Upper lobe of left lung (tissue), 6 donors: ENCODE results near the gene CRISPLD2. TPM values are rescaled to one million over a fixed set of nuclear protein-coding genes. Genes with fewer than 3 reads are reported as not detected.
A peak's percentile ranks its signal among the peaks of the same experiment; 100 is the strongest.

Experiments
- ATAC-seq, 2 donors: fragments of 200-7000 bp; cut with Tn5 transposase; one replicate each; pipeline ENCODE4 v1.9.1; 2022; ENCODE audit warnings: mild to moderate bottlenecking in 2 of 2, moderate library complexity in 2 of 2; ENCODE audit not compliant: low FRiP score in 2 of 2
- DNase-seq, 2 donors: peaks; one replicate each; pipeline ENCODE4 v3.0.0-alpha.2; 2019 to 2020
- H3K27ac ChIP-seq, 4 donors: fragments of 200-600 bp; sonication (generic); one replicate each; pipeline ENCODE4 v1.5.1; 2016 to 2019
- H3K27me3 ChIP-seq, 4 donors: fragments of 200-600 bp; sonication (generic); one replicate each; pipeline ENCODE4 v1.5.1; 2017 to 2019
- H3K36me3 ChIP-seq, 4 donors: fragments of 200-600 bp; sonication (generic); one replicate each; pipeline ENCODE4 v1.5.1; 2016 to 2019
- H3K4me1 ChIP-seq, 4 donors: fragments of 200-600 bp; sonication (generic); one replicate each; pipeline ENCODE4 v1.5.1; 2018 to 2019
- H3K4me3 ChIP-seq, 4 donors: fragments of 200-600 bp; sonication (generic); one replicate each; pipeline ENCODE4 v1.5.1; 2017 to 2019; ENCODE audit warnings: mild to moderate bottlenecking in 2 of 4, moderate library complexity in 1 of 4
- H3K9me3 ChIP-seq, 4 donors: fragments of 200-600 bp; sonication (generic); one replicate each; pipeline ENCODE4 v1.5.1; 2018 to 2019
- EP300 ChIP-seq, 4 donors: sonication (generic); formaldehyde crosslinking; IDR thresholded peaks; one replicate each; pipeline ENCODE4 v1.5.1; 2017; ENCODE audit warnings: antibody characterized with exemption in 4 of 4, control low read depth in 2 of 4
- POLR2A ChIP-seq, 4 donors: fragments of 450-650 bp; IDR thresholded peaks; one replicate each; pipeline ENCODE4 v1.5.1; 2016 to 2017; ENCODE audit warnings: antibody characterized with exemption in 4 of 4, mild to moderate bottlenecking in 2 of 4
- POLR2AphosphoS5 ChIP-seq, 2 donors: sonication (generic); formaldehyde crosslinking; IDR thresholded peaks; one replicate each; pipeline ENCODE4 v1.5.1; 2017; ENCODE audit warnings: antibody characterized with exemption in 2 of 2
- WGBS, 2 donors: methylation state at CpG; one replicate each; pipeline ENCODE4 v1.1.5; 2017 to 2018; 5-methylcytosine and 5-hydroxymethylcytosine counted together
- total RNA-seq, 6 donors: library from RNA; depleted of rRNA in 4 of 6; stranded (reverse); fragments of >200 nt in 4 of 6; gene quantifications; one replicate each; pipeline versions ENCODE4 v1.1.0 to v1.2.1, GENCODE V29; 2016 to 2021
- TF ChIP-seq, protein P1 (sequence below), 6 experiments: fragments of 450-650 bp in 4 of 6; fragments of 200-600 bp in 2 of 6; sonication (generic) in 2 of 6; IDR thresholded peaks; one replicate each; pipeline ENCODE4 v1.5.1; 2016 to 2019; ENCODE audit warnings: antibody characterized with exemption in 6 of 6
- donor health status: DM: no; HTN: no; CAD: no; lungs with moderate emphysema.
- donor health status: DM: no; HTN: yes; CAD: no; lungs with severe emphysema.

The CRISPLD2 gene
- total RNA-seq, 6 donors from 2014 or later: 30.2 to 109 (median 80.8) TPM

DNA sequence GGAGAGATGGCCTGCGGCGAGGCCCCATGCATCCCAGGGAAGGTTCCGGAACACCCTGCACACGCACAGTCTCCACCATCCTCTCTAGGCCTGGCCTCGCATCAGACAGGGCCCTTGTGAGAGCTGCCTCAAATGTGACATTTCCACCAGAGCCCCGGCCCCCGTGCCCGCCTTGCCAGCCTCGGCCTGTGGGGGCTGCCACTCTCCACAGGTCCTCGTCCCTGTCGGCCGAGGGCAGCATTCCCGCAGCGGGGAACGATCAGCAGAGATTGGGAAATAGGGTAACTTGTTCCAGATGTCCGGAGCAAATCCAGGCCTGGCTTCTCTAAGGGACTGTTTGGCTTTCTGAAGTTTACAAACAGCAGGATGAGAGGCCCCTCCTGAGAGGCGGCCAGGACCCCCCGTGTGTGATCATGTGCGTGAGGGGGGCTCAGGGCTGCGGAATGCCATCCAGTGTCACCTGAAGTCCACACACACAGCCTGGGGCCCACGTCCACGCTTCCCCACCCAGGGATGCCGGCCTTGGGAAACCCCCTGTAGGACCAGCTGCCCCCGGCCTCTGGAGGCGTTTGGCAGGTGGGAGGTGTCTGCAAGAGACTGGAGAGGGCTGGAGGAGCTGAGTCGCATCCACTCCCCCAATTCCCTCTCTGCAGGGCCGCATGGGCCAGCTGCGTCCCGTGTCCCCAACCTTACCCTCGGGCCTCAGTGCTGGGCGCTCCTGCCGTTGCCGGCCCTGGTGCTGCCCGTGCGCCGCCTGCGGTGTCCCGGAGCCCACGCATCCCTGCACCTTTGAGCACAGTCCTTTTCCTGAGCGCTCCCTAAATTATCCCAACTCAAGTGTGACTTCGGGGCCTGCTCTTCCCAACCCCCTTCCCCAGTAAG, 121.1 kb downstream of the CRISPLD2 start:
- 82 to 85% methylated on average over 15 to 40 of the region's 41 CpGs for WGBS, 2 donors
- Histone ChIP-seq H3K9me3 (no peaks in the 10 kb centered on the region), H3K4me3 (no peak overlapping the region), H3K27ac (no peak overlapping the region), H3K36me3 (no peaks in the 10 kb centered on the region), H3K27me3 (no peaks in the 10 kb centered on the region), H3K4me1 (no peaks in the 10 kb centered on the region)
- ATAC-seq (peak in 1 of 2 donors; percentile 74), DNase-seq (peak in 1 of 2 donors; percentile 78)
- TF ChIP-seq, protein P1, sequence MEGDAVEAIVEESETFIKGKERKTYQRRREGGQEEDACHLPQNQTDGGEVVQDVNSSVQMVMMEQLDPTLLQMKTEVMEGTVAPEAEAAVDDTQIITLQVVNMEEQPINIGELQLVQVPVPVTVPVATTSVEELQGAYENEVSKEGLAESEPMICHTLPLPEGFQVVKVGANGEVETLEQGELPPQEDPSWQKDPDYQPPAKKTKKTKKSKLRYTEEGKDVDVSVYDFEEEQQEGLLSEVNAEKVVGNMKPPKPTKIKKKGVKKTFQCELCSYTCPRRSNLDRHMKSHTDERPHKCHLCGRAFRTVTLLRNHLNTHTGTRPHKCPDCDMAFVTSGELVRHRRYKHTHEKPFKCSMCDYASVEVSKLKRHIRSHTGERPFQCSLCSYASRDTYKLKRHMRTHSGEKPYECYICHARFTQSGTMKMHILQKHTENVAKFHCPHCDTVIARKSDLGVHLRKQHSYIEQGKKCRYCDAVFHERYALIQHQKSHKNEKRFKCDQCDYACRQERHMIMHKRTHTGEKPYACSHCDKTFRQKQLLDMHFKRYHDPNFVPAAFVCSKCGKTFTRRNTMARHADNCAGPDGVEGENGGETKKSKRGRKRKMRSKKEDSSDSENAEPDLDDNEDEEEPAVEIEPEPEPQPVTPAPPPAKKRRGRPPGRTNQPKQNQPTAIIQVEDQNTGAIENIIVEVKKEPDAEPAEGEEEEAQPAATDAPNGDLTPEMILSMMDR (IDR thresholded peaks at IDR 0.05): no peak
- TF ChIP-seq EP300 (IDR thresholded peaks at IDR 0.05) (no peak), POLR2A (IDR thresholded peaks at IDR 0.05) (no peak), POLR2AphosphoS5 (IDR thresholded peaks at IDR 0.05) (no peak)

DNA sequence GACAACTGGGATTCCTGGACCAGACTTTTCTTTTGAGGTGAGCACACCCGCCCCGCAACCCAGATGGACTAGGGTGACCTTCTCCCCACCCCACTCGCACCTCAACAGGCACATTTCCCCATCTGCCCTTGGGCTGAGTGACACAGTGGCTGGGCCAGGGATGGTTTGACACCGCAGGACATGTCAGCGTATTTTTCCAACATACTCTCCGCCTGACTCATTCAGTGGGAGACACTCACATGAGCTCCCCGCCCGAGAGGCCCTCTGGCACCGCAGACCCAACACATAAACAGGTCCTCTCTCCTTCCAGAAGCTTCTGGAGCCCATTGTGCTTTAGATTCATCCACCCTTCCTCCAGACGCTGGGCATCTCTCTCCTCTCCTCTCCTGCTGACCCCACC, 122.1 kb downstream of the CRISPLD2 start:
- H3K4me3 ChIP-seq: no peak overlapping the region
- no peak overlapping the region for H3K27ac ChIP-seq
- no peaks in the 10 kb centered on the region for H3K27me3 ChIP-seq
- ATAC-seq: no peak
- no peaks in the 10 kb centered on the region for H3K9me3 ChIP-seq
- TF ChIP-seq, protein P1 (IDR thresholded peaks at IDR 0.05): no peak
- no peak for TF ChIP-seq POLR2A (IDR thresholded peaks at IDR 0.05)
- TF ChIP-seq POLR2AphosphoS5 (IDR thresholded peaks at IDR 0.05): no peak
- TF ChIP-seq EP300 (IDR thresholded peaks at IDR 0.05): no peak
- no peak for DNase-seq
- WGBS, 2 donors: 94 to 95% methylated on average over 10 of the region's 10 CpGs
- no peaks in the 10 kb centered on the region for H3K4me1 ChIP-seq
- H3K36me3 ChIP-seq: no peaks in the 10 kb centered on the region

DNA sequence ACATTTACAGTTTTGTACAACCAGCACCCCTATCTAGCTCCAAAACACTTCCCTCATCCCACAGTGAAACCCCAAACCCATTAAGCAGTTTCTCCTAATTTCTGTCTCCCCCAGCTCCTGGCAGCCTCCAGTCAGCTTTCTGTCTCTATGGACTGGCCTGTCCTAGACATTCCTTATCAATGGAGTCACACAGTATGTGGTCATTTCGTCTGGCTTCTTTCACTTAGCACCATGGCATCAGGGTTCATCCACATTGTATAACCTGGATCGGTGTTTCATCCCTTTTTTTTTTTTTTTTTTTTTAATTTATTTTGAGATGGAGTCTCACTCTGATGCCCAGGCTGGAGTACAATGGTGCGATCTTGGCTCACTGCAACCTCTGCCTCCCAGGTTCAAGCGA, 123.0 kb downstream of the CRISPLD2 start:
- Histone ChIP-seq H3K27me3 (no peaks in the 10 kb centered on the region), H3K9me3 (no peaks in the 10 kb centered on the region), H3K36me3 (no peaks in the 10 kb centered on the region), H3K27ac (no peak overlapping the region), H3K4me3 (no peak overlapping the region), H3K4me1 (no peaks in the 10 kb centered on the region)
- no peak for ATAC-seq
- no peak for TF ChIP-seq POLR2AphosphoS5 (IDR thresholded peaks at IDR 0.05)
- no peak for TF ChIP-seq EP300 (IDR thresholded peaks at IDR 0.05)
- TF ChIP-seq POLR2A (IDR thresholded peaks at IDR 0.05): no peak
- TF ChIP-seq, protein P1 (IDR thresholded peaks at IDR 0.05): no peak
- no peak for DNase-seq
- 88 to 93% methylated on average over 4 of the region's 4 CpGs for WGBS, 2 donors

GRCh38 chr16:84943620-84944019, 123.8 kb downstream of the CRISPLD2 start:
- Histone ChIP-seq H3K4me1 (no peaks in the 10 kb centered on the region), H3K4me3 (no peak overlapping the region), H3K36me3 (no peaks in the 10 kb centered on the region), H3K27ac (no peak overlapping the region), H3K9me3 (no peaks in the 10 kb centered on the region), H3K27me3 (no peaks in the 10 kb centered on the region)
- TF ChIP-seq, protein P1 (IDR thresholded peaks at IDR 0.05): no peak
- TF ChIP-seq POLR2A (IDR thresholded peaks at IDR 0.05) (no peak), EP300 (IDR thresholded peaks at IDR 0.05) (no peak), POLR2AphosphoS5 (IDR thresholded peaks at IDR 0.05) (no peak)
- DNase-seq (no peak), ATAC-seq (no peak)
- WGBS, 2 donors: 70 to 84% methylated on average over 4 of the region's 4 CpGs
